ENCODE measurements around the gene LTA4H.

DNA sequence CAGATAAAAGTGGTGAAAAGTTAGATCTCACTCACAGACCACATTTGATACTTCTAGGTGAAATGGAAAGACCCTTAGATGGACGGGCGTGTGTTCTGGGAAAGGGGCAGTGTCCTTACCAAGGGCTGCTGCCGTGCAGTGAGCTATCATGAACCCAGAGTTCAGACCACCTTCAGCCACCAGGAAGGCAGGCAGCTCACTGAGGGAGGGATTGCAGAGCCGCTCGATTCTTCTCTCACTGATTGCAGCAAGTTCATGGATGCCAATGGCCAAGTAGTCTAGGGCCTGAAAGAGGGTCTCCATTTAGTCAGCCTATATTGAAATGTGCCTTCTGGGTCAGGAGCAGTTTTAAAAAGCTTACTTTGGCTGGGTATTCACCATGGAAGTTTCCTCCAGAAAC is 55.0 kb downstream of the LTA4H start:
- TF ChIP-seq, protein P1, sequence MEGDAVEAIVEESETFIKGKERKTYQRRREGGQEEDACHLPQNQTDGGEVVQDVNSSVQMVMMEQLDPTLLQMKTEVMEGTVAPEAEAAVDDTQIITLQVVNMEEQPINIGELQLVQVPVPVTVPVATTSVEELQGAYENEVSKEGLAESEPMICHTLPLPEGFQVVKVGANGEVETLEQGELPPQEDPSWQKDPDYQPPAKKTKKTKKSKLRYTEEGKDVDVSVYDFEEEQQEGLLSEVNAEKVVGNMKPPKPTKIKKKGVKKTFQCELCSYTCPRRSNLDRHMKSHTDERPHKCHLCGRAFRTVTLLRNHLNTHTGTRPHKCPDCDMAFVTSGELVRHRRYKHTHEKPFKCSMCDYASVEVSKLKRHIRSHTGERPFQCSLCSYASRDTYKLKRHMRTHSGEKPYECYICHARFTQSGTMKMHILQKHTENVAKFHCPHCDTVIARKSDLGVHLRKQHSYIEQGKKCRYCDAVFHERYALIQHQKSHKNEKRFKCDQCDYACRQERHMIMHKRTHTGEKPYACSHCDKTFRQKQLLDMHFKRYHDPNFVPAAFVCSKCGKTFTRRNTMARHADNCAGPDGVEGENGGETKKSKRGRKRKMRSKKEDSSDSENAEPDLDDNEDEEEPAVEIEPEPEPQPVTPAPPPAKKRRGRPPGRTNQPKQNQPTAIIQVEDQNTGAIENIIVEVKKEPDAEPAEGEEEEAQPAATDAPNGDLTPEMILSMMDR (conservative IDR thresholded peaks at IDR 0.05; ENCODE audit: low read length): no peak
- TF ChIP-seq EZH2phosphoT487 (IDR thresholded peaks at IDR 0.05; ENCODE audit: borderline replicate concordance): no peak

Measured in Loucy (cell line).